ENCODE measurements around the gene ARF3.

The ARF3 gene

GRCh38 chr12:48961801-48962200, 4.5 kb upstream of the ARF3 start:
- DNase-seq: no peak

GRCh38 chr12:48961331-48961730, 4.0 kb upstream of the ARF3 start:
- no peak for DNase-seq

GRCh38 chr12:48960834-48961233, 3.5 kb upstream of the ARF3 start:
- DNase-seq: no peak

- no peak for DNase-seq
Observed at GRCh38 chr12:48958049-48958388, 732 bp upstream of the ARF3 start.

- DNase-seq: peak; percentile 96
Observed at GRCh38 chr12:48956279-48957140, 777 bp downstream of the ARF3 start.

GRCh38 chr12:48954841-48955501, 2.3 kb downstream of the ARF3 start:
- DNase-seq: no peak

GRCh38 chr12:48954061-48954460, 3.2 kb downstream of the ARF3 start:
- DNase-seq: no peak

- no peak for DNase-seq
Observed at GRCh38 chr12:48952691-48953090, 4.6 kb downstream of the ARF3 start.

GRCh38 chr12:48947727-48948126, 9.6 kb downstream of the ARF3 start:
- no peak for DNase-seq

GRCh38 chr12:48946943-48947342, 10.3 kb downstream of the ARF3 start:
- DNase-seq: no peak

GRCh38 chr12:48946205-48946604, 11.1 kb downstream of the ARF3 start:
- DNase-seq: no peak

- no peak for DNase-seq
Observed at GRCh38 chr12:48943221-48943620, 14.1 kb downstream of the ARF3 start.

GRCh38 chr12:48940181-48940580, 17.1 kb downstream of the ARF3 start:
- no peak for DNase-seq

GRCh38 chr12:48938805-48939204, 18.5 kb downstream of the ARF3 start:
- DNase-seq: no peak

- DNase-seq: no peak
Observed at GRCh38 chr12:48937170-48937569, 20.1 kb downstream of the ARF3 start.

- DNase-seq: peak; percentile 63
Observed at GRCh38 chr12:48936379-48936979, 20.8 kb downstream of the ARF3 start.

- no peak for DNase-seq
Observed at GRCh38 chr12:48934312-48934706, 23.0 kb downstream of the ARF3 start.

- no peak for DNase-seq
Observed at GRCh38 chr12:48933664-48934311, 23.5 kb downstream of the ARF3 start.

GRCh38 chr12:48932878-48933277, 24.4 kb downstream of the ARF3 start:
- no peak for DNase-seq

GRCh38 chr12:48930475-48930874, 26.8 kb downstream of the ARF3 start:
- no peak for DNase-seq

- DNase-seq: no peak
Observed at GRCh38 chr12:48929551-48929950, 27.7 kb downstream of the ARF3 start.

- DNase-seq: peak; percentile 47
Observed at GRCh38 chr12:48927261-48927660, 30.0 kb downstream of the ARF3 start.

GRCh38 chr12:48925304-48926011, 31.8 kb downstream of the ARF3 start, which contains the start of gene FKBP11:
TSS of gene FKBP11 (minus strand) at chr12:48925492. CDS start at chr12:48925428, 64 bp downstream.
- DNase-seq: peak; percentile 55

All from fibroblast of upper back skin (primary cell).